Left kidney (tissue), 2 donors: ENCODE results near the gene RNF114. TPM values are rescaled to one million over a fixed set of nuclear protein-coding genes. Genes with fewer than 3 reads are reported as not detected.
"Not testable (repeated sequence)": the region's sequence is repeated elsewhere in the genome, so short reads cannot be mapped to it uniquely, and the experiment has no call there.

Experiments
- DNase-seq: peaks from one replicate; pipeline ENCODE4 v3.0.0-alpha.2; 2013
- polyA plus RNA-seq: library from polyadenylated mRNA; unstranded; fragments of 120-200 nt; gene quantifications from one replicate; pipeline ENCODE4 v1.2.1, GENCODE V29; 2013; ENCODE audit not compliant: insufficient read length

Gene RNF114
- polyA plus RNA-seq, 1 donor = 79.3 TPM

GRCh38 chr20:49957089-49957938 lies 21.1 kb downstream of the RNF114 start:
- not testable (repeated sequence) for DNase-seq

DNA sequence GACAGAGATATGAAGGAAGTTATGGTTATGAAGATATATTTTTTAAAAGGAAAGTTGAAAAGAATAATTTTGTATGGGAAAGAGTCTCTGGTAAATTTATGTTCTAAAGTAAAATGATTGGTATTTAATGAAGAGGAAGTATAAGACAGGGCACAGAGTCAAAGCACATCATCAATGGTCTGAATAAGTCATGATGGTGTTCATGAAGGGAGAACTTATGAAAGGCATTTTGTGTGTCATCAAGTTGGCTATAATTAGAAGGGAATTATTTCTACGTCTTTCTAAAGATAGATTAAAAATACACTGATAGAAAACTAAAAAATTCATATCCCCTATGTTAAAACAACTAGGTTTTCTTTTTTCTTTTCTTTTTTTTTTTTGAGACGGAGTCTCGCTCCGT lies 25.2 kb downstream of the RNF114 start:
- DNase-seq = no peak

GRCh38 chr20:49964964-49965780 lies 29.0 kb downstream of the RNF114 start:
- no peak for DNase-seq

DNA sequence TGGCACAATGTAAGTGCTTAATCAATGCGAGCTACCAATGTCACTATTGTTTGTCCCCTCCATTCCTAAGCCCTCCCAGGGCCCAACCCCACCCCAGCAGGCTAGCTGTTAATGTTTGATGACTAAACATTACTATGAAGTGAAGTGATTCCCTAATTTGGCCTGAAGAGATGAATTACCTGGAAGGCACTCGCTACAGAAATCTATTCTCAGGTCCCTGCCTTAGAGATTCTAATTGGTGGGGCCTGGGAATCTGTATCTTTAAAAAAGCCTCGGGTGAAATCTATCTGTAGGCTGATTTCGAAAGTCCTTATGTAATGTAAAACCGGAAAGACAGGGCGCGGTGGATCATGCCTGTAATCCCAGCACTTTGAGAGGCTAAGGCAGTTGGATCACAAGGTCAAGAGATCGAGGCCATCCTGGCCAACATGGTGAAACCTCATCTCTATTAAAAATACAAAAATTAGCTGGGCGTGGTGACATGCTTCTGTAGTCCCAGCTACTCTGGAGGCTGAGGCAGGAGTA lies 29.6 kb downstream of the RNF114 start:
- DNase-seq = no peak

GRCh38 chr20:49966861-49967260 lies 30.7 kb downstream of the RNF114 start:
- no peak for DNase-seq

- no peak for DNase-seq
Measured at GRCh38 chr20:49969234-49969633, 33.0 kb downstream of the RNF114 start.

- DNase-seq = no peak
Measured at GRCh38 chr20:49969946-49970345, 33.7 kb downstream of the RNF114 start.

DNA sequence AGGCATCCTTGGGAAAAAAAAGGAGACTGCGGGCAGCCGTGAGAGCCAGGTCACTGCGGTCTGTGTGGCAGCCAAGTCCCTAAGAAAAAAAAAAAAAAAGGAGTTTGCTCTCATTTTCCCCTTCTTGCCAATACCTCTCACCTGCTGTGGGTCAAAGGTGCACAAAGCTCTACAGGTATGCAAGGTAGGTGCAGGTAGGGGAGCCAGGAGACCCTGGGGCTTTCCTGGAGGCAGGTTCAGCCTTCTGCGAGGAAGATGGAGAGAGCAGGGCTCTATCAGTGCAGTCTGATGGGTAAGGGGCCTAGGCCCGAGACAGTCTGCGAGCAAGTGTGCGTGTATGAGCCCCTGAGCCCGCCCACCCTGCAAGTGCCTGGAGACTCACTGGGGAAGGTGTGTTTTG lies 34.3 kb downstream of the RNF114 start:
- DNase-seq = no peak

- DNase-seq = no peak
Measured at GRCh38 chr20:49973981-49974380, 37.8 kb downstream of the RNF114 start.

DNA sequence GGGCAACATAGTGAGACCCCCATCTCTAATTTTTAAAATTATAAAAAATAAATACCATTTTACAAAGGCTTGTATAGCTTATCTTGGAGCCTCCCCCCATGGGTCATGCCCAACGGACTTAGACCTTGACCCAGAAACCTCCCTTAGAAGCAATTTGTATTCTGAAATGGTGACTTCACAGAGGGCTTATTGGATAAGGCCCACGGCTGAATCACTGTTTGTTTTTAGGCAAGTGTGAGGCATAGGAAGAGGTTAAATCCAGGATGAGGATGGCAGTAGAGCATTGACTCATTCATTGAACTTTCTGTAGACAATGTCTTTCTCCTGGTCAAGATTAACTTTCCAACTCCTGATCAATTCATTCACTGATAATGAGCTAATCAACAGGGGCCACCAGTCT lies 40.3 kb downstream of the RNF114 start:
- DNase-seq = no peak

- not testable (repeated sequence) for DNase-seq
Measured at GRCh38 chr20:49977740-49978139, 41.5 kb downstream of the RNF114 start.

DNA sequence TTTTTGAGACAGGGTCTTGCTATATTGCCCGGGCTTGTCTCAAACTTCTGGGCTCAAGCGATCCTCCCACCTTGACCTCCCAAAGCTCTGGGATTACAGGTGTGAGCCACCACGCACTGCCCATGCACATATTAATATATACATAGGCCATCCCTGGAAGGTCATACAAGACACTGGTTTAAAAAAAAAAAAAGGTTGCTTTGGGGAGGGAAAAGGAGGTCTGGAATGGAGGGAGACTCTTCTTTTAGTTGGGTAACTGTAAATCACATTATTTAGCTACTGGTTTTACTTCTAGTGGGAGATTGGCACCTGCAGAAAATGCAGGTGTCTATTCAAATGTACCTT lies 42.5 kb downstream of the RNF114 start:
- no peak for DNase-seq

DNA sequence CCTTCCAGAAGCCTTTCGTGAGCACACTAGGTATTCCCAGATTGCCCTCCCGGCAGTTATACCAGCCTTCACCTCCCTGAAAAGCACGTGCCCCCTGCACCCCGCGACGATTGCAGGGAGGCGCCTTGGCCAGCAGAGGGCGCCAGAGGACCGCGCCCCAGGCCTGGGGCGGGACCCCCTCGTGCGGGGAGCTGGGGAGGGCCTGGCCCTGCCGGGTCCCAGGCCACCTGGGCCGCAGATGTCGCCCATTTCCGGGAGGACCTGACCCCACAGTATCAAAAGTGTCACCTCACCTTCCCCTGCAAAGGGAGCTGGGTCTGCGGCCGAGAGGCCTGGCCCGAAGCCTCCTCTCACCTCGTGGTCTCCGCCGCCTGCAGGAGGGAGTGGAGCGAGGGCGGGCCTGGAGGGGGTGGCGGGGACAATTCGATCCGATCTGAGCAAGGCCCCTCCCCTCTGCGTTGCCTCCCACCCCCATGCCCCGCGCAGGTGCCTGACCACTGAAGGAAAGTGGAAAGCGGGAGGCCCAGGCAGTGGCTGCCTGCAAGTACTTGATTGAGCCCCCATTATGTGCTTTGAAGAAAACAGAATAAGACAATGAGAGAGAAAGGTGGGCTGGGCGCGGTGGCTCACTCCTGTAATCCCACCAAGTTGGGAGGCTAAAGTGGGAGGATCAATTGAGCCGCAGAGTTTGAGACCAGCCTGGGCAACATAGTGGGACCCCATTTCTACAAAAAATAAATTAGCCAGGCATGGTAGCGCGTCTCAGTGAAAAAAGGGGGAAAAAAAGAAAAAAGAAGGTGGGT lies 43.0 kb downstream of the RNF114 start:
- DNase-seq = no peak

- DNase-seq = no peak
Measured at GRCh38 chr20:49980140-49981008, 44.2 kb downstream of the RNF114 start.

GRCh38 chr20:49981218-49982071 lies 45.2 kb downstream of the RNF114 start:
- no peak for DNase-seq

- no peak for DNase-seq
Measured at GRCh38 chr20:49982072-49982345, 45.8 kb downstream of the RNF114 start.

- peak; percentile 75 for DNase-seq
Measured at GRCh38 chr20:49982346-49983122, 46.3 kb downstream of the RNF114 start, which contains the start of gene SNAI1. Gene SNAI1 (plus strand): TSS chr20:49982980. CDS start chr20:49983060, 80 bp downstream.

DNA sequence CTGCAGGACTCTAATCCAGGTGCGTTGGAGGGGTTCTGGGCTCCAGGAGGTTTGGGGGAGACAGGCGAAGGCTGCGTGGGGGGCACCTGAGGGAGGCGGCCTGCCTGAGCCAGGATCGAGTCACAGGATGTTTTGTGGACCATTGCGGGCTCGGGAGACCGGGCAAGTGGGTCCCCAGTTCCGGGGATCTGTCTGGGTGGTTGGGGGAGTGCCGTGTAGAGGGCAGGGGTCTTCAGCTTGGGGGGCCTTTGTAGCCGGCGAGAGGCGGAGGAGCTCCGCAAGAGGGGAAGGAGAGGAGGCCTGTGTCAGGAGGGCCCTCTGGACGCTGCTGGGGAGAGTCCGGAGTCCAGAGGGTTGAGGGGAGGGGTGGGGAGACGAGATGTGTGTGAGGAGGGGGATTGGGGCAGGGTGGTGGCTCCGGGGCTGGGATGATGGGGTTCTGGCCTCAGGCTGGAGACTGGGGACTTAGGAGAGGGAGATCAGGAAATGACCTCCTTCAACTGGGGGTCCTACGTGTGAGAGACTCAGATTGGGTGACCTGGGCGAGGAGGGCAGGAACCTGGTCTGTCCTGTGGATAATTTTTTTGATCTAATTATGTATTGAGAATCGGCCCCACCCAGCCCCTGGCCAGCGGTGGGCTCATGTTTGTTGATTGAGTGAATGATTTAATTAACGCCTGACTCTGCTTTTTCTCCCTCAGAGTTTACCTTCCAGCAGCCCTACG lies 47.1 kb downstream of the RNF114 start:
- DNase-seq = no peak

DNA sequence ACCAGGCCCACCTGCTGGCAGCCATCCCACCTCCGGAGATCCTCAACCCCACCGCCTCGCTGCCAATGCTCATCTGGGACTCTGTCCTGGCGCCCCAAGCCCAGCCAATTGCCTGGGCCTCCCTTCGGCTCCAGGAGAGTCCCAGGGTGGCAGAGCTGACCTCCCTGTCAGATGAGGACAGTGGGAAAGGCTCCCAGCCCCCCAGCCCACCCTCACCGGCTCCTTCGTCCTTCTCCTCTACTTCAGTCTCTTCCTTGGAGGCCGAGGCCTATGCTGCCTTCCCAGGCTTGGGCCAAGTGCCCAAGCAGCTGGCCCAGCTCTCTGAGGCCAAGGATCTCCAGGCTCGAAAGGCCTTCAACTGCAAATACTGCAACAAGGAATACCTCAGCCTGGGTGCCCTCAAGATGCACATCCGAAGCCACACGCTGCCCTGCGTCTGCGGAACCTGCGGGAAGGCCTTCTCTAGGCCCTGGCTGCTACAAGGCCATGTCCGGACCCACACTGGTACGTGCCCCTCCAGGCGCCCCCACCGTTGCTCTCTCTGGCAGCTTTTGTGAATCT lies 47.7 kb downstream of the RNF114 start:
- DNase-seq = no peak
